Measurements from ENCODE around the gene PDXK. TPM values are rescaled to one million over a fixed set of nuclear protein-coding genes. Genes with fewer than 3 reads are reported as not detected.
"Not testable (repeated sequence)": the region's sequence is repeated elsewhere in the genome, so short reads cannot be mapped to it uniquely, and the experiment has no call there.

The PDXK gene
- total and polyA plus RNA-seq, 2 of the 13 experiments (the other 11 are each of a cell fraction or from before 2014, with no cell fraction given) = 114 to 184 TPM

DNA sequence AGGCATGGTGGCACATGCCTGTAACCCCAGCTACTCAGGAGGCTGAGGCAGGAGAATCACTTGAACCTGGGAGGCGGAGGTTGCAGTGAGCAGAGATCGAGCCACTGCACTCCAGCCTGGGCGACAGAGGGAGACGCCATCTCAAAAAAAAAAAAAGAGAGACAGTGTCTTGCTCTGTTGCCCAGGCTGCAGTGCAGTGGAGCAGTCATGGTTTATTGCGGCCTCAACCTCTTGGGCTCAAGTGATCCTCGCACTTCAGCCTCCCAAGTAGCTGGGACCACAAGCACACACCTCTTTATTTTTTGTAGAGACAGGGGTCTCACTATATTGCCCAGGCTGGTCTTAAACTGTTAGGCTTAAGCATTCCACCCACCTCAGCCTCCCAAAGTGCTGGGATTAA lies 38.5 kb upstream of the PDXK start:
- BruUV-seq (replicated peaks); POLR2A ChIA-PET; H3K27me3 ChIP-seq (ENCODE audit: control insufficient read depth in 1 of 2, insufficient read depth in 2 of 2, low read length in 2 of 2); H3K4me2 ChIP-seq (ENCODE audit: low read depth, low read length); intact Hi-C loops (cut with micrococcal nuclease; ENCODE audit: unreplicated experiment); H4K20me1 ChIP-seq (ENCODE audit: insufficient read depth, low read length); H2AFZ ChIP-seq (ENCODE audit: low read length); CTCF ChIA-PET (ENCODE audit: low intra/inter-chr PET ratio, low total read pairs); in situ Hi-C loops (cut with HindIII; ENCODE audit: extremely low pct_ligation_motif_present, low pct_unique_long_range_greater_than_20kb); H3K4me3 ChIP-seq (replicated peaks in 1 of 3; ENCODE audit: insufficient read depth in 1 of 3, low read depth in 2 of 3, low read length in 3 of 3); H3K9ac ChIP-seq (ENCODE audit: insufficient read depth, low read depth, low read length); H3K9me3 ChIP-seq (ENCODE audit: low read length); FAIRE-seq; DNase-seq (ENCODE audit: low spot score); H3K27ac ChIP-seq (ENCODE audit: extremely low read length, insufficient read depth, low read length); ATAC-seq; H3K79me2 ChIP-seq (ENCODE audit: insufficient read depth, low read length): not testable (repeated sequence)
- 85% methylated on average over 6 of the region's 6 CpGs for WGBS (ENCODE audit: low lambda C conversion rate)
- H3K36me3 ChIP-seq (replicated peaks in 1 of 2; ENCODE audit: control insufficient read depth in 1 of 2, insufficient read depth in 2 of 2, low read length in 2 of 2) = peaks cover 35 to 59% of the 10 kb centered on the region in 2 experiments
- TF ChIP-seq, protein P1, sequence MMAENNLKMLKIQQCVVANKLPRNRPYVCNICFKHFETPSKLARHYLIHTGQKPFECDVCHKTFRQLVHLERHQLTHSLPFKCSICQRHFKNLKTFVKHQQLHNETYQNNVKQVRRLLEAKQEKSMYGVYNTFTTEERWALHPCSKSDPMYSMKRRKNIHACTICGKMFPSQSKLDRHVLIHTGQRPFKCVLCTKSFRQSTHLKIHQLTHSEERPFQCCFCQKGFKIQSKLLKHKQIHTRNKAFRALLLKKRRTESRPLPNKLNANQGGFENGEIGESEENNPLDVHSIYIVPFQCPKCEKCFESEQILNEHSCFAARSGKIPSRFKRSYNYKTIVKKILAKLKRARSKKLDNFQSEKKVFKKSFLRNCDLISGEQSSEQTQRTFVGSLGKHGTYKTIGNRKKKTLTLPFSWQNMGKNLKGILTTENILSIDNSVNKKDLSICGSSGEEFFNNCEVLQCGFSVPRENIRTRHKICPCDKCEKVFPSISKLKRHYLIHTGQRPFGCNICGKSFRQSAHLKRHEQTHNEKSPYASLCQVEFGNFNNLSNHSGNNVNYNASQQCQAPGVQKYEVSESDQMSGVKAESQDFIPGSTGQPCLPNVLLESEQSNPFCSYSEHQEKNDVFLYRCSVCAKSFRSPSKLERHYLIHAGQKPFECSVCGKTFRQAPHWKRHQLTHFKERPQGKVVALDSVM (CRISPR knock-in tag; IDR thresholded peaks at IDR 0.05) = peak; percentile 56; the same call in 1 of the 2 replicates
- peaks cover 13% of the 10 kb centered on the region for H3K4me1 ChIP-seq (ENCODE audit: insufficient read depth, low read length)

DNA sequence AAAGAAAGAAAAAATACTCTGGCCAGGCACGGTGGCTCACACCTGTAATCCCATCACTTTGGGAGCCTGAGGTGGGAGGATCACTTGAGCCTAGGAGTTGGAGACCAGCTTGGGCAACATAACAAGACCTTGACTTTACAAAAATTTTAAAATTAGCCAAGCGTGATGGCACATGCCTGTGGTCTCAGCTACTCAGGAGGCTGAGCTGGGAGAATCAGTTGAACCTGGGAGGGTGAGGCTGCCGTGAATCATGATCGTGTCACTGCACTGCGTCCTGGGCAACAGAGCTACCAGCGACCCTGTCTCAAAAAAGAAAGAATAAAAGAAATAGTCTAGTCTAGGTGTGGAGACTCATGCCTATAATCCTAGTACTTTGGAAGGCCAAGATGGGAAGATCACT lies 37.3 kb upstream of the PDXK start:
- H3K36me3 ChIP-seq (replicated peaks in 1 of 2; ENCODE audit: control insufficient read depth in 1 of 2, insufficient read depth in 2 of 2, low read length in 2 of 2) = peaks cover 37 to 60% of the 10 kb centered on the region in 2 experiments
- H3K79me2 ChIP-seq (ENCODE audit: insufficient read depth, low read length) = peaks cover 8% of the 10 kb centered on the region
- H3K27me3 ChIP-seq (ENCODE audit: control insufficient read depth in 1 of 2, insufficient read depth in 2 of 2, low read length in 2 of 2) = no peaks in the 10 kb centered on the region; a peak in 1 of 5 replicates
- H3K9ac ChIP-seq (ENCODE audit: insufficient read depth, low read depth, low read length) = no peak overlapping the region
- POLR2A ChIA-PET = no interaction called here
- no peaks in the 10 kb centered on the region for H4K20me1 ChIP-seq (ENCODE audit: insufficient read depth, low read length)
- ATAC-seq (no peak), DNase-seq (ENCODE audit: low spot score) (no peak), FAIRE-seq (no peak)
- no peak overlapping the region for H3K4me3 ChIP-seq (replicated peaks in 1 of 3; ENCODE audit: insufficient read depth in 1 of 3, low read depth in 2 of 3, low read length in 3 of 3)
- intact Hi-C loops (cut with micrococcal nuclease; ENCODE audit: unreplicated experiment) (no loop called here), in situ Hi-C loops (cut with HindIII; ENCODE audit: extremely low pct_ligation_motif_present, low pct_unique_long_range_greater_than_20kb) (no loop called here)
- 98% methylated on average over 6 of the region's 6 CpGs for WGBS (ENCODE audit: low lambda C conversion rate)
- H2AFZ ChIP-seq (ENCODE audit: low read length) = no peak overlapping the region
- H3K9me3 ChIP-seq (ENCODE audit: low read length) = no peaks in the 10 kb centered on the region
- no peak overlapping the region for H3K27ac ChIP-seq (ENCODE audit: extremely low read length, insufficient read depth, low read length)
- no peak overlapping the region for H3K4me2 ChIP-seq (ENCODE audit: low read depth, low read length)
- H3K4me1 ChIP-seq (ENCODE audit: insufficient read depth, low read length) = peaks cover 13% of the 10 kb centered on the region
- CTCF ChIA-PET (ENCODE audit: low intra/inter-chr PET ratio, low total read pairs) = no interaction called here
- BruUV-seq (replicated peaks) = no TSS peak
- TF ChIP-seq TBL1XR1 (IDR thresholded peaks at IDR 0.05; ENCODE audit: borderline replicate concordance, low read length, partially characterized antibody) (no peak), KDM2A (CRISPR knock-in tag; IDR thresholded peaks at IDR 0.05; ENCODE audit: borderline replicate concordance, low read depth) (no peak), ZBTB20 (CRISPR knock-in tag; IDR thresholded peaks at IDR 0.05; ENCODE audit: borderline replicate concordance, low read depth) (no peak), ZNF564 (CRISPR knock-in tag; IDR thresholded peaks at IDR 0.05) (no peak), ZNF552 (CRISPR knock-in tag; IDR thresholded peaks at IDR 0.05; ENCODE audit: borderline replicate concordance) (no peak), RFXAP (CRISPR knock-in tag; IDR thresholded peaks at IDR 0.05; ENCODE audit: borderline replicate concordance) (no peak)
- TF ChIP-seq, protein P2, sequence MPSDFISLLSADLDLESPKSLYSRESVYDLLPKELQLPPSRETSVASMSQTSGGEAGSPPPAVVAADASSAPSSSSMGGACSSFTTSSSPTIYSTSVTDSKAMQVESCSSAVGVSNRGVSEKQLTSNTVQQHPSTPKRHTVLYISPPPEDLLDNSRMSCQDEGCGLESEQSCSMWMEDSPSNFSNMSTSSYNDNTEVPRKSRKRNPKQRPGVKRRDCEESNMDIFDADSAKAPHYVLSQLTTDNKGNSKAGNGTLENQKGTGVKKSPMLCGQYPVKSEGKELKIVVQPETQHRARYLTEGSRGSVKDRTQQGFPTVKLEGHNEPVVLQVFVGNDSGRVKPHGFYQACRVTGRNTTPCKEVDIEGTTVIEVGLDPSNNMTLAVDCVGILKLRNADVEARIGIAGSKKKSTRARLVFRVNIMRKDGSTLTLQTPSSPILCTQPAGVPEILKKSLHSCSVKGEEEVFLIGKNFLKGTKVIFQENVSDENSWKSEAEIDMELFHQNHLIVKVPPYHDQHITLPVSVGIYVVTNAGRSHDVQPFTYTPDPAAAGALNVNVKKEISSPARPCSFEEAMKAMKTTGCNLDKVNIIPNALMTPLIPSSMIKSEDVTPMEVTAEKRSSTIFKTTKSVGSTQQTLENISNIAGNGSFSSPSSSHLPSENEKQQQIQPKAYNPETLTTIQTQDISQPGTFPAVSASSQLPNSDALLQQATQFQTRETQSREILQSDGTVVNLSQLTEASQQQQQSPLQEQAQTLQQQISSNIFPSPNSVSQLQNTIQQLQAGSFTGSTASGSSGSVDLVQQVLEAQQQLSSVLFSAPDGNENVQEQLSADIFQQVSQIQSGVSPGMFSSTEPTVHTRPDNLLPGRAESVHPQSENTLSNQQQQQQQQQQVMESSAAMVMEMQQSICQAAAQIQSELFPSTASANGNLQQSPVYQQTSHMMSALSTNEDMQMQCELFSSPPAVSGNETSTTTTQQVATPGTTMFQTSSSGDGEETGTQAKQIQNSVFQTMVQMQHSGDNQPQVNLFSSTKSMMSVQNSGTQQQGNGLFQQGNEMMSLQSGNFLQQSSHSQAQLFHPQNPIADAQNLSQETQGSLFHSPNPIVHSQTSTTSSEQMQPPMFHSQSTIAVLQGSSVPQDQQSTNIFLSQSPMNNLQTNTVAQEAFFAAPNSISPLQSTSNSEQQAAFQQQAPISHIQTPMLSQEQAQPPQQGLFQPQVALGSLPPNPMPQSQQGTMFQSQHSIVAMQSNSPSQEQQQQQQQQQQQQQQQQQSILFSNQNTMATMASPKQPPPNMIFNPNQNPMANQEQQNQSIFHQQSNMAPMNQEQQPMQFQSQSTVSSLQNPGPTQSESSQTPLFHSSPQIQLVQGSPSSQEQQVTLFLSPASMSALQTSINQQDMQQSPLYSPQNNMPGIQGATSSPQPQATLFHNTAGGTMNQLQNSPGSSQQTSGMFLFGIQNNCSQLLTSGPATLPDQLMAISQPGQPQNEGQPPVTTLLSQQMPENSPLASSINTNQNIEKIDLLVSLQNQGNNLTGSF (CRISPR knock-in tag; IDR thresholded peaks at IDR 0.05) = no peak
- TF ChIP-seq, protein P3, sequence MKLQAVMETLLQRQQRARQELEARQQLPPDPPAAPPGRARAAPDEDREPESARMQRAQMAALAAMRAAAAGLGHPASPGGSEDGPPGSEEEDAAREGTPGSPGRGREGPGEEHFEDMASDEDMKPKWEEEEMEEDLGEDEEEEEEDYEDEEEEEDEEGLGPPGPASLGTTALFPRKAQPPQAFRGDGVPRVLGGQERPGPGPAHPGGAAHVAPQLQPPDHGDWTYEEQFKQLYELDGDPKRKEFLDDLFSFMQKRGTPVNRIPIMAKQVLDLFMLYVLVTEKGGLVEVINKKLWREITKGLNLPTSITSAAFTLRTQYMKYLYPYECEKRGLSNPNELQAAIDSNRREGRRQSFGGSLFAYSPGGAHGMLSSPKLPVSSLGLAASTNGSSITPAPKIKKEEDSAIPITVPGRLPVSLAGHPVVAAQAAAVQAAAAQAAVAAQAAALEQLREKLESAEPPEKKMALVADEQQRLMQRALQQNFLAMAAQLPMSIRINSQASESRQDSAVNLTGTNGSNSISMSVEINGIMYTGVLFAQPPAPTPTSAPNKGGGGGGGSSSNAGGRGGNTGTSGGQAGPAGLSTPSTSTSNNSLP (IDR thresholded peaks at IDR 0.05; ENCODE audit: low read depth, low read length) = no peak

Measured in HepG2 (cell line).